Muscle of leg (tissue), 11 donors: ENCODE measurements around the gene ZNF692. TPM values are rescaled to one million over a fixed set of nuclear protein-coding genes. Genes with fewer than 3 reads are reported as not detected.
"Not testable (repeated sequence)": the region's sequence is repeated elsewhere in the genome, so short reads cannot be mapped to it uniquely, and the experiment has no call there.

Experiments used
- DNase-seq: peaks from one replicate; pipeline ENCODE4 v3.0.0; 2013
- H3K27ac ChIP-seq: one replicate; pipeline ENCODE4 v1.5.1; 2013; ENCODE audit warnings: mild to moderate bottlenecking, low read length, control low read depth
- H3K27me3 ChIP-seq: one replicate; pipeline ENCODE4 v1.6.1; 2013; ENCODE audit warnings: low read length; ENCODE audit not compliant: control insufficient read depth, insufficient read depth
- H3K36me3 ChIP-seq: one replicate; pipeline ENCODE4 v1.6.1; 2013; ENCODE audit warnings: low read length; ENCODE audit not compliant: control insufficient read depth, insufficient read depth
- H3K4me1 ChIP-seq: one replicate; pipeline ENCODE4 v1.6.1; 2013; ENCODE audit warnings: low read length; ENCODE audit not compliant: control insufficient read depth, insufficient read depth
- H3K4me3 ChIP-seq: one replicate; pipeline ENCODE4 v1.5.1; 2013; ENCODE audit warnings: low read length, control low read depth
- H3K9me3 ChIP-seq: replicated peaks from 2 replicates; pipeline ENCODE4 v1.6.1; 2013; ENCODE audit warnings: low read depth, low read length; ENCODE audit not compliant: control insufficient read depth
- WGBS: methylation state at CpG from one replicate; pipeline ENCODE4 v1.1.5; 2013; ENCODE audit warnings: missing lambda C conversion rate; ENCODE audit not compliant: insufficient coverage; 5-methylcytosine and 5-hydroxymethylcytosine counted together
- polyA plus RNA-seq, 8 donors: library from polyadenylated mRNA; unstranded; fragments of 120-200 nt; gene quantifications; one replicate each; pipeline versions ENCODE4 v1.2.1 to v1.2.3, GENCODE V29; 2013; ENCODE audit warnings: inconsistent platforms in 1 of 8, low replicate concordance in 1 of 8; ENCODE audit not compliant: insufficient read length in 8 of 8, insufficient read depth in 1 of 8
- total RNA-seq: library from RNA; stranded (reverse); fragments of 120-200 nt; gene quantifications from one replicate; pipeline ENCODE4 v1.2.4, GENCODE V29; 2013

The ZNF692 gene
- total and polyA plus RNA-seq, 9 donors = 18.8 to 42.8 (median 32.1) TPM

- Histone ChIP-seq H3K27ac (no peak overlapping the region), H3K36me3 (peaks cover 41% of the 10 kb centered on the region), H3K4me1 (peaks cover 7% of the 10 kb centered on the region), H3K9me3 (no peaks in the 10 kb centered on the region), H3K4me3 (no peak overlapping the region), H3K27me3 (no peaks in the 10 kb centered on the region)
- 80% methylated on average over 7 of the region's 12 CpGs for WGBS
- no peak for DNase-seq
Measured at GRCh38 chr1:248810727-248811513, 48.0 kb downstream of the ZNF692 start.

GRCh38 chr1:248810000-248810726 lies 48.7 kb downstream of the ZNF692 start:
- 71% methylated on average over 4 of the region's 10 CpGs for WGBS
- Histone ChIP-seq H3K4me3 (no peak overlapping the region), H3K9me3 (no peaks in the 10 kb centered on the region), H3K4me1 (peaks cover 7% of the 10 kb centered on the region), H3K27me3 (no peaks in the 10 kb centered on the region), H3K36me3 (peaks cover 36% of the 10 kb centered on the region), H3K27ac (no peak overlapping the region)
- no peak for DNase-seq

GRCh38 chr1:248808876-248809275 lies 50.0 kb downstream of the ZNF692 start:
- peaks cover 7% of the 10 kb centered on the region for H3K4me1 ChIP-seq
- no peaks in the 10 kb centered on the region for H3K27me3 ChIP-seq
- no CpG with 5 or more reads among the region's 9 CpGs for WGBS
- no peak overlapping the region for H3K27ac ChIP-seq
- DNase-seq = no peak
- H3K9me3 ChIP-seq = no peaks in the 10 kb centered on the region
- H3K4me3 ChIP-seq = no peak overlapping the region
- H3K36me3 ChIP-seq = peaks cover 24% of the 10 kb centered on the region

GRCh38 chr1:248807067-248807737 lies 51.7 kb downstream of the ZNF692 start:
- DNase-seq = peak; percentile 38

GRCh38 chr1:248805876-248806275 lies 53.0 kb downstream of the ZNF692 start:
- H3K9me3 ChIP-seq = no peaks in the 10 kb centered on the region
- H3K27ac ChIP-seq = no peak overlapping the region
- H3K4me1 ChIP-seq = peaks cover 5% of the 10 kb centered on the region
- no peaks in the 10 kb centered on the region for H3K27me3 ChIP-seq
- WGBS = no CpG with 5 or more reads among the region's 1 CpG
- H3K4me3 ChIP-seq = no peak overlapping the region
- no peak for DNase-seq
- H3K36me3 ChIP-seq = peaks cover under 1% of the 10 kb centered on the region

More at GRCh38 chr1:248807067-248807737, 51.7 kb downstream of the ZNF692 start:
- H3K4me1 ChIP-seq = peaks cover 7% of the 10 kb centered on the region
- H3K4me3 ChIP-seq = no peak overlapping the region
- no peaks in the 10 kb centered on the region for H3K27me3 ChIP-seq
- peaks cover 9% of the 10 kb centered on the region for H3K36me3 ChIP-seq
- no peaks in the 10 kb centered on the region for H3K9me3 ChIP-seq
- H3K27ac ChIP-seq = no peak overlapping the region
- 19% methylated on average over 7 of the region's 15 CpGs for WGBS

GRCh38 chr1:248804771-248805681 lies 53.9 kb downstream of the ZNF692 start:
- no peak overlapping the region for H3K4me3 ChIP-seq
- WGBS = 72% methylated on average over 8 of the region's 10 CpGs
- peak; percentile 57 for DNase-seq

GRCh38 chr1:248803501-248803900 lies 55.4 kb downstream of the ZNF692 start:
- H3K27me3 ChIP-seq, DNase-seq, H3K4me1 ChIP-seq, H3K36me3 ChIP-seq, H3K27ac ChIP-seq, H3K9me3 ChIP-seq, H3K4me3 ChIP-seq: not testable (repeated sequence)
- WGBS = 83% methylated on average over 15 of the region's 15 CpGs

More at GRCh38 chr1:248804771-248805681, 53.9 kb downstream of the ZNF692 start:
- Histone ChIP-seq H3K36me3 (no peaks in the 10 kb centered on the region), H3K9me3 (no peaks in the 10 kb centered on the region), H3K27me3 (no peaks in the 10 kb centered on the region), H3K27ac (no peak overlapping the region), H3K4me1 (no peaks in the 10 kb centered on the region)

GRCh38 chr1:248802454-248802853 lies 56.4 kb downstream of the ZNF692 start:
- Histone ChIP-seq H3K27me3 (no peaks in the 10 kb centered on the region), H3K9me3 (no peaks in the 10 kb centered on the region), H3K36me3 (no peaks in the 10 kb centered on the region), H3K4me1 (no peaks in the 10 kb centered on the region), H3K4me3 (no peak overlapping the region), H3K27ac (no peak overlapping the region)
- 84% methylated on average over 5 of the region's 6 CpGs for WGBS
- DNase-seq = no peak

GRCh38 chr1:248800459-248800858 lies 58.4 kb downstream of the ZNF692 start:
- no peaks in the 10 kb centered on the region for H3K27me3 ChIP-seq
- no peak for DNase-seq
- H3K4me3 ChIP-seq = no peak overlapping the region
- no peaks in the 10 kb centered on the region for H3K9me3 ChIP-seq
- H3K27ac ChIP-seq = no peak overlapping the region
- no CpG with 5 or more reads among the region's 3 CpGs for WGBS
- H3K4me1 ChIP-seq = no peaks in the 10 kb centered on the region
- H3K36me3 ChIP-seq = no peaks in the 10 kb centered on the region
